HL-60/S4 treated with phorbol 12-myristate 13-acetate at 8.2 ng/mL for 4 days and 3 days (cell line): ENCODE data around the gene STYXL1.
"Not testable (repeated sequence)": the region's sequence is repeated elsewhere in the genome, so short reads cannot be mapped to it uniquely, and the experiment has no call there.

Experiments used
- in situ Hi-C: fragments of 300-500 bp; cut with MboI; formaldehyde crosslinking; loops from 2 replicates; pipeline ENCODE4 v1.15.0; 2022; ENCODE audit warnings: low sequenced_read_pairs

The STYXL1 gene, protein sequence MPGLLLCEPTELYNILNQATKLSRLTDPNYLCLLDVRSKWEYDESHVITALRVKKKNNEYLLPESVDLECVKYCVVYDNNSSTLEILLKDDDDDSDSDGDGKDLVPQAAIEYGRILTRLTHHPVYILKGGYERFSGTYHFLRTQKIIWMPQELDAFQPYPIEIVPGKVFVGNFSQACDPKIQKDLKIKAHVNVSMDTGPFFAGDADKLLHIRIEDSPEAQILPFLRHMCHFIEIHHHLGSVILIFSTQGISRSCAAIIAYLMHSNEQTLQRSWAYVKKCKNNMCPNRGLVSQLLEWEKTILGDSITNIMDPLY

DNA sequence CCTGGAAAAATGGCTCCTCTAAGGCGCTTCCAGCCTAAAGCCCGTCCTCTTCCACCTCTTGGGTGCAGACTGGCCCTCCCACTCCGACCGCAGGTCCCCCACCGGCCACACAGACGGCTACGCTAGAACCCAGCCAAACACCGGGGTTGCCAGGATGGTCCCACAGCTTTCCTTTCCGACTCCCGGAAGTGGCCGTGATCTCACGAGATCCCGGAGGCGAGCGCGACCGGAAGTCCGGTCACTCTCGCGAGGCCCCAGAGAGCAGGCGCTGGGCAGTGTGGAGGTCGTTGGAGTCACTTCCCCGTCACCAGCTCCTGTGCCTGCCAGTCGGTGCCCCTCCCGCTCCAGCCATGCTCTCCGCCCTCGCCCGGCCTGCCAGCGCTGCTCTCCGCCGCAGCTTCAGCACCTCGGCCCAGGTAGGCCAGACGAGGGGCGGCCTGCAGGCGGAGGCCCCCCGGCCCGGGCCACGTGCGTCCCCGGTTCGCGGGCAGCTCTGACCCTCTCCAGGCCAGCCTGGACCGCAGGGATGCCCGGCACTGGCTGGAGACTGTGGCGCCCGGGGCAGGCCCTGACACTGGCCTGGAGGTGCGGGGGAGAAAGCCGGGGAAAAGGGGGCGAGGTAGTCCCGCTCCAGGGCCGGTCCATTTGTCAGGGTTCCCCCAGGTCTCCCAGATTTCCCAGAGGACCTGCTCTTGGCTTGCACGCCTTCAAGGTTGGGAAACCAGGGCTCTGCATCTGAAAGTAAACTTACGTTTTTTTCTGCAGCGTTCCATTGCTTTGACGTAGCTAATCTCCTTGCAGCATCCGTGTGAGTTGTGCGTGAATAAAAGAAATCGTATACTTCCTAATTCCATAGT, at the start of gene STYXL1, which contains the start of gene MDH2:
TSS of gene STYXL1 (minus strand) at position 190 of the 857 bp plus-strand sequence. CDS start 17,477 bp downstream, outside the sequence.
TSS of gene MDH2 (plus strand) at position 296 of the 857 bp plus-strand sequence. CDS start at position 351, 55 bp downstream.
- in situ Hi-C loops, result no loop called here

DNA sequence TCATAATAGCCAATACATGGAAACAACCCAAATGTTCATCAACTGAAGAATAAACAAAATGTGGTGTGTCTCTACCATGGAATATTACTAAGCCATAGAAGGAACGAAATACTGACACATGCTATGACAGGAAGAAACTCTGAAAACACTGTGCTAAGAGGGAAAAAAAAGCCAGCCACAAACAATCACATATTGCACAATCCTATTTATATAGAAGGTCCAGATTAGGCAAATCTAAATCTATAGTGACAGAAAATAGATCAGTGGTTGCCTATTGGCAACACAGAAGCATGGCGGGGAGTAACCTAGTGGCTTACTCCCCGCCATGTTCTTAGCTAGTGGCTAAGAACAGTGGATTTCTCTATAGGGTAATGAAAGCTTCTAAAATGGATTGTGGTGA, 48.1 kb upstream of the STYXL1 start:
- in situ Hi-C loops, result no loop called here

GRCh38 chr7:76094326-76094725, 46.5 kb upstream of the STYXL1 start:
- in situ Hi-C loops, result not testable (repeated sequence)

DNA sequence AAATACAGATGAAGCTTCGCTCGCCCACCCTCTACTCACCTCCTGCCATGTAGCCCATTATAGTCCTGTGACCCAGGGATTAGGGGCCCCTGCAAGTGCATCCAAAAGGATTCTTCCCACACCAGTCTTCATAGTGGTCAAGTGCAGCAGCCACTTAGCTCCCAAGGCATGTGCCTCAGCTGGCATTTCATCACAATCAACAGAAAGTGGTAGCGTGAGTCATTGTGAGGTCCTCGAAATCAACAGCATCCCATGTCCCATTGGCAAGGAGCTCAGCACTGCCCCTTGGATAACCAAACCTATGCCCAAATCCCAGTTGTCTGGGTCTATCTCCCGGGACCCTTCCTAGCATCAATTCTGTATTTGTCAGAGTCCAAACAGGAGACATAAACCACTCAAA, 45.7 kb upstream of the STYXL1 start:
- in situ Hi-C loops, result not testable (repeated sequence)

DNA sequence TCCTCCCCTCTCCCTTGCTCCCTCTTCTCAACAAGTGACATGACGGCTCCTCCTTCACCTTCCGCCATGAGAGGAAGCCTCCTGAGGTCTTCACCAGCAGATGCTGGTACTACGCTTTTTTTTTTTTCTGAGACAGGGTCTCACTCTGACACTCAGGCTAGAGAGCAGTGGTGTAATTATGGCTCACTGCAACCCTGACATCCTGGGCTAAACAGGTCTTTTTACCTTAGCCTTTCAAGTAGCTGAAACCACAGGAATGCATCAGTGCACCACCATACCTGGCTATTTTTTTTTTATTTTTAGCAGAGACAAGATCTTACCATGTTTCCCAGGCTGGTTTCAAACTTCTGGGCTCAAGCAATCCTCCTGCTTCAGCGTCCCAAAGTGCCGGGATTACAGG, 43.7 kb upstream of the STYXL1 start:
- in situ Hi-C loops, result no loop called here

GRCh38 chr7:76089865-76090475, 42.2 kb upstream of the STYXL1 start:
- in situ Hi-C loops, result no loop called here

DNA sequence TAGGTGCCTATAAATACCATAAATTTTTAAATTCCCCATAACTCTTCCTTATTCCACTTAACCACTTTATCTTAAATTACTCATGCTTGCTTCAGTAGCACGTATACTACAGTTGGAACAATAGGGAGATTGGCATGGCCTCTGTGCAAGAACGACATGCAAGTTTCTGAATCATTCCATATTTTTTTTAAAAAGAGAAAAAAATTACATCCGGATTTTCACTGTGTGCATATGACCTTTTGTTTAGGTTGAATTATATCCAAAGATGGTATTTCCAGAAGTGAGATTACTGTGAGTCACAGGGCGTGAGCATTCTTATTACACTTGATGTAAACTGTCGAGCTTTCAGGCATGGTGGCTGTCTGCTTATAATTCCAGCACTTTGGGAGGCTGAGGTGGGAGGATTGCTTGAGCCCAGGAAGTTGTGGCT, 39.6 kb upstream of the STYXL1 start:
- in situ Hi-C loops, result not testable (repeated sequence)

DNA sequence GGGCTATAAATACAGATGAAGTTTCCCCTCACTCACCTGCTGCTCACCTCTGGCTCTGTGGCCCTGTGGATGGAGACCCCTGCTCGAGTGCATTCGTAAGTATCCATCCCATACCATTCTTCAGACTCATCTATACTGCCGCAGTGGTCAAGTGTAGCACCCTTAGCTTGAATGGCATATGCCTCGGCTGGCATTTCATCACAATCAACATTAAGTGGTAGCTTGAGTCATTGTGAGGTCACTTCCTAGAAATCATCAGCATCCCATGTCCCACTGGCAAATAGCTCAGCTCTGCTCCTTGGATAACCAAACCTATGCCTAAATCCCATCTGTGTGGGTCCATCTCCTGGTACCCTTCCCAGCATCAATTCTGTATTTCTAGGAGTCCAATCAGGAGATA, 38.3 kb upstream of the STYXL1 start:
- in situ Hi-C loops, result no loop called here

- in situ Hi-C loops, result not testable (repeated sequence)
These were observed 36.3 kb upstream of the STYXL1 start for GRCh38 chr7:76084115-76084514.

- in situ Hi-C loops, result no loop called here
These were observed 32.4 kb upstream of the STYXL1 start for GRCh38 chr7:76080204-76080603.

DNA sequence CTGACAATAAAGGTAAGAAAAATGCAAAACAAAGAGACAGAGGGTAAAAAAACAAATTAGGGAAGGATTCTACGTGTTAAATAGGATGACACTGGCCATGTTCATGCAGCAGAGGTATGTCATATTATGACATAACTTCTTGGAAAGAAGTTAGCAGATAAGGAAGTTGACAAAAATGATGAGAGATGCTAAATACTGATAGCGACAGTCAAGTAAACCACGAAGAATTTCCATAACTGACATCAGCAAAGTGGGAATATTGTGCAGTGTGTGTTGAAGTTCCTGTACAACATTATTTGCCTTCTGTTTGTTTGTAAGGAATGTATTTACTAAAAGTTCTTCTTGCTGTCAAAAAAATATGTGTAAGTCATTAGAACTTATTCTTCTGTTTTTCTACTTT, 29.6 kb upstream of the STYXL1 start:
- in situ Hi-C loops, result no loop called here

DNA sequence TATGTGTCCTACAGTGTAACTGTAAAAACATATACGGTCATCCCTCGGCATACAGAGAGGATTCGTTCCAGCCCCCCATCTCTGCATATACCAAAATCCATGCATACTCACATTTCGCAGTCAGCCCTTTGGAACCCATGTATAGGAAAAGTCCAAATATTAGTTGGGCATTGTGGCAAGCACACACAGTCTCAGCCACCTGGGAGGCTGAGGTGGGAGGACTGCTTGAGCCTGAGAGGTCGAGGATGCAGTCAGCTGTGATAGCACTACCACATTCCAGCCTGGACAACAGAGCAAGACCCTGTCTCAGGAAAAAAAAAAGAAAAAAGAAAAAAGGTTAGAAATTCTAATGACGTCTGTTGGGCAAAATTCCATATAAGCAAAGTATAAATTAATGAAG, 29.2 kb upstream of the STYXL1 start:
- in situ Hi-C loops, result no loop called here

- in situ Hi-C loops, result no loop called here
These were observed 27.2 kb upstream of the STYXL1 start for GRCh38 chr7:76074972-76075370.

- in situ Hi-C loops, result no loop called here
These were observed 26.6 kb upstream of the STYXL1 start for GRCh38 chr7:76074306-76074971.

DNA sequence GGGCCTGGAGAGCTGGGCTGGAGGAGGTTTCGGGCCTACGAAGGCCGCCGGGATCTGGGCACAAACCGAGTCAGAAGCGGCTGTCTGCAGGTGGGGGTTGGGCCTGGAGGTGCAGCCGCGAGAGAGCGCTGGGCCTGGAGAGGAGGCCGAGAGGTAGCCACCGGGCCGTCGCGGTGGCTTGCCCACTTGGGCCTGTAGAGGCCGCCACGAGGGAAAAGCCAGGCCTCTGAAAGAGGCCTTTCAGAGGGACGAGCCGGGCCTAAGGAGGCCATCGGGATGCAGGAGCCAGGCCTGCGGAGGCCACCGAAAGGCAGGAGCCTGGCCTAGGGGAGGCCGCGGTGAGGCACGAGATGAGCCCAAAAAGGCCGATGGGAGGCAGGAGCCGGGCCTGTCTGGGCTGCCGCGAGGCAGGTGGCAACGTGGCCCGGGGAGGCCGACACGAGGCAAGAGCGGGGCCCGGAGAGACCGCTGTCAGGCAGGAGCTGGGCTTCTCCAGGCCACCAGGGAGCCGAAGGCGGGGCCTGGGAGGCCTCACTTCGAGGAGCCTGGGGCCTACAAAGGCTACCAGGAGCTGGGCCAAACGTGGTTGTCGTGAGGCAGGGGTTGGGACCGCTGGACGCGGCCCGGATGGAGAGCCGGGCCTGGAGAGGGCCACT, 25.7 kb upstream of the STYXL1 start:
- in situ Hi-C loops, result no loop called here

DNA sequence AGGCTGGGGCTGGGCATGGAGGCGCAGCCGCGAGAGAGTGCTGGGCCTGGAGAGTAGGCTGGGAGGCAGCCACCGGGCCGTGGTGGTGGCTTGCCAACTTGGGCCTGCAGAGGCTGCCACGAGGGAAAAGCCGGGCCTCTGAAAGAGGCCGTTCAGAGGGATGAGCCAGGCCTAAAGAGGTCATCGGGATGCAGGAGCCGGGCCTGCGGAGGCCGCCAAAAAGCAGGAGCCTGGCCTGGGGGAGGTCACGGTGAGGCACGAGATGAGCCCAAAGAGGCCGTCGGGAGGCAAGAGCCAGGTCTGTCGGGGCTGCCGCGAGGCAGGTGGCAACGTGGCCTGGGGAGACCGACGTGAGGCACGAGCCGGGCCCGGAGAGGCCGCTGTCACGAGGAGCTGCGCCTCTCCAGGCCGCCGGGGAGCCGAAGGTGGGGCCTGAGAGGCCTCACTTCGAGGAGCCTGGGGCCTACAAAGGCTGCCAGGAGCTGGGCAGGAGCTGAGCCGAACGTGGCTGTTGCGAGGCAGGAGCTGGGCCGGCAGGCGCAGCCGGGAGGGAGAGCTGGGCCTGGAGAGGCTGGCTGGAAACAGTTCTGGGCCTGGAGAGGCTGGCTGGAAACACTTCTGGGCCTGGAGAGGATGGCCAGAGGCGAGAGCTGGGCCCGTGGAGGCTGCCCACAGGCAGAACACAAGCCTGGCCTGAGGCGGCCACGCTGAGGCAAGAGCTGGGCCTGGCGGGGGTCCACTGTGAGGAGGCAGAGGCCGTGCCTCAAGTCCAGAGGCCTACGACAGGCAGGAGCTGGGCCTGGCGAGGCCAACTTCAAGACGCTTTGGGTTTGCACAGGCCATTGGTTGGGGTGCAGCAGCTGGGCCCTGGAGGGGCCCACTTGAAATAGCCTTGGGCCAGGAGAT, 24.7 kb upstream of the STYXL1 start:
- in situ Hi-C loops, result no loop called here

DNA sequence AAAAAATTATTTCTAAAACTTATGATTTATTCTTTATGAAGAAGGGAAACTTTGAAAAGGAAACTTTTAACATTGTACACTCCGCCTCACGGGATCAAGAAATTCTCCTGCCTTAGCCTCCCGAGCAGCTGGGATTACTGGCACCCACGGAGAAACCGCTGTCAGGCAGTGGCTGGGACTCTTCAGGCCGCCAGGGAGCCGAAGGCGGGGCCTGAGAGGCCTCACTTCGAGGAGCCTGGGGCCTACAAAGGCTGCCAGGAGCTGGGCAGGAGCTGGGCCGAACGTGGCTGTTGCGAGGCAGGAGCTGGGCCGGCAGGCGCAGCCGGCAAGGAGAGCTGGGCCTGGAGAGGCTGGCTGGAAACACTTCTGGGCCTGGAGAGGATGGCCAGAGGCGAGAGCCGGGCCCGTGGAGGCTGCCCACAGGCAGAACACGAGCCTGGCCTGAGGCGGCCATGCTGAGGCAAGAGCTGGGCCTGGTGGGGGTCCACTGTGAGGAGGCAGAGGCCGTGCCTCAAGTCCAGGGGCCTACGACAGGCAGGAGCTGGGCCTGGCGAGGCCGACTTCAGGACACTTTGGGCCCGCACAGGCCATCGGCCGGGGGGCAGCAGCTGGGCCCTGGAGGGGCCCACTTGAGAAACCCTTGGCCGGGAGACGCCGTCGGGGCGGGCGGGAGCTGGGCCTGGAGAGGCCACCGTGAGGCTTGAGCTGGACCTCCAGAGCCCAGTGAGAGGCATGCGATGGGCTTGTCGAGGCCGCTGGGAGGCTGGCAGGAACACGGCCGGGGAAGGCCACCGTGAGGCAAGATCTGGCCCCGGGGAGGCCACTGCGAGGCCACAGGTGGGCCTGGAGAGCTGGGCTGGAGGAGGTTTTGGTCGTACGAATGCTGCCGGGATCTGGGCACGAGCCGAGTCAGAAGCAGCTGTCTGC, 23.8 kb upstream of the STYXL1 start:
- in situ Hi-C loops, result no loop called here

- in situ Hi-C loops, result no loop called here
These were observed 21.4 kb upstream of the STYXL1 start for GRCh38 chr7:76069238-76069638.
